CD8-positive, alpha-beta memory T cell (primary cell): Measurements from ENCODE around the gene PJVK. TPM values are rescaled to one million over a fixed set of nuclear protein-coding genes. Genes with fewer than 3 reads are reported as not detected.
A peak's percentile ranks its signal among the peaks of the same experiment; 100 is the strongest.

Experiments used
- CTCF ChIA-PET: fragments of 350-600 bp; sonication (Branson Sonifier 250); formaldehyde crosslinking; loops from one replicate; lab custom pipeline; 2021; ENCODE audit warnings: antibody characterized with exemption; lab: Charles Lee
- POLR2A ChIA-PET: fragments of 350-600 bp; sonication (Branson Sonifier 250); formaldehyde crosslinking; loops from one replicate; lab custom pipeline; 2021; ENCODE audit warnings: antibody characterized with exemption; lab: Charles Lee
- DNase-seq, 5 donors: peaks; one replicate each; pipeline versions ENCODE4 v3.0.0 to v3.0.0-alpha.2; 2020 to 2022; ENCODE audit warnings: mixed read lengths in 1 of 5
- H3K27ac ChIP-seq: one replicate; pipeline ENCODE4 v1.7.0; 2013; ENCODE audit warnings: low read depth, mild to moderate bottlenecking, low read length, moderate library complexity
- H3K27me3 ChIP-seq: 2 replicates; pipeline ENCODE4 v1.7.0; 2013; ENCODE audit warnings: low read length, mild to moderate bottlenecking; ENCODE audit not compliant: insufficient read depth, poor library complexity, severe bottlenecking
- H3K36me3 ChIP-seq: 2 replicates; pipeline ENCODE4 v1.7.0; 2013; ENCODE audit warnings: mild to moderate bottlenecking, low read length, moderate library complexity; ENCODE audit not compliant: insufficient read depth
- H3K4me1 ChIP-seq: 2 replicates; pipeline ENCODE4 v1.7.0; 2013; ENCODE audit warnings: mild to moderate bottlenecking, low read length, moderate library complexity; ENCODE audit not compliant: insufficient read depth
- H3K4me3 ChIP-seq: 2 replicates; pipeline ENCODE4 v1.7.0; 2013; ENCODE audit warnings: mild to moderate bottlenecking, low read length
- H3K9me3 ChIP-seq: 2 replicates; pipeline ENCODE4 v1.7.0; 2013; ENCODE audit warnings: mild to moderate bottlenecking, low read length
- H3K27ac Mint-ChIP-seq, 8 donors: one replicate each; pipeline ENCODE4 v1.8.0; 2020 to 2021; ENCODE audit warnings: mixed read lengths in 8 of 8, mild to moderate bottlenecking in 6 of 8, inconsistent platforms in 3 of 8, moderate library complexity in 3 of 8
- H3K27me3 Mint-ChIP-seq, 2 donors: one replicate each; pipeline ENCODE4 v1.8.0; 2020 to 2021; ENCODE audit warnings: mixed read lengths in 2 of 2, mild to moderate bottlenecking in 1 of 2, moderate library complexity in 1 of 2
- H3K36me3 Mint-ChIP-seq, 3 donors: one replicate each; pipeline ENCODE4 v1.8.0; 2020 to 2021; ENCODE audit warnings: mixed read lengths in 3 of 3, inconsistent platforms in 1 of 3, mild to moderate bottlenecking in 1 of 3
- H3K4me1 Mint-ChIP-seq, 3 donors: one replicate each; pipeline ENCODE4 v1.8.0; 2020 to 2021; ENCODE audit warnings: mixed read lengths in 3 of 3, inconsistent platforms in 1 of 3, mild to moderate bottlenecking in 1 of 3
- H3K4me3 Mint-ChIP-seq, 7 donors: one replicate each; pipeline ENCODE4 v1.8.0; 2020 to 2021; ENCODE audit warnings: mixed read lengths in 7 of 7, mild to moderate bottlenecking in 6 of 7, moderate library complexity in 4 of 7, inconsistent platforms in 2 of 7
- H3K9me3 Mint-ChIP-seq, 5 donors: one replicate each; pipeline ENCODE4 v1.8.0; 2020 to 2022; ENCODE audit warnings: mixed read lengths in 5 of 5, mild to moderate bottlenecking in 3 of 5, moderate library complexity in 2 of 5, inconsistent platforms in 1 of 5
- polyA plus RNA-seq: library from polyadenylated mRNA; unstranded; fragments of 300-500 nt; fragmentation: Illumina TruSeq; gene quantifications from one replicate; pipeline ENCODE4 v1.2.3, GENCODE V29; 2021
- total RNA-seq, 2 experiments: library from RNA; stranded (reverse); gene quantifications; one replicate each; pipeline ENCODE4 v1.2.3, GENCODE V29; 2021

Gene PJVK
- total and polyA plus RNA-seq, 3 experiments from 2014 or later, result 1.5 to 1.9 TPM; not detected in 1

DNA sequence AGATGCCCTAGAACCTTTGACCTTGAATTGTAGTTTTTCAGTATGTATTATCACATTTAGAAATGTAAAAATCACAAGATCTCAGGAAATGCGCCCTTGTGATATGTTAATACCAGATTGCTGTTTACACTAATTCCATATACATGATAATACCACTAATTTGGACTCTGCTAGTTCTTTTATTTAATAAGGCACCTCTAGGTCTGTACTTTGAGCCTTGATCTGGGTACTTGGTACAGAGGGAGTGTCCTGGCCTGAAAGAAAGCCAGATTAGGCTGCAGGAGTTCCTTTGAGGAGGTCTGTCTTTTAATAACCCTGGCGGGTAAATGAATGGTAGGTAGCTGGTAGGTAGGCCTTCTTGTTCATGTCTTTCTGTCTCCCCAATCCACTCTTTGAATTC lies 55.3 kb downstream of the PJVK start:
- no peak for DNase-seq
- Histone ChIP-seq H3K36me3 (peaks cover 26% of the 10 kb centered on the region), H3K27me3 (no peaks in the 10 kb centered on the region), H3K4me1 (no peaks in the 10 kb centered on the region), H3K27ac (no peak overlapping the region), H3K4me3 (no peak overlapping the region), H3K9me3 (no peaks in the 10 kb centered on the region)
- ChIA-PET CTCF (interaction anchor here (1.1 to 1.2 kb wide), 2 partner anchors 56 to 92 kb away, joined by 3 to 4 read pairs; partner anchors contain the start of gene PRKRA), POLR2A (no interaction called here)
- no peaks in the 10 kb centered on the region for H3K9me3 Mint-ChIP-seq
- H3K4me1 Mint-ChIP-seq, result no peaks in the 10 kb centered on the region
- peaks cover 0 to 67% (median 15%) of the 10 kb centered on the region in 3 donors for H3K36me3 Mint-ChIP-seq
- no peak overlapping the region for H3K4me3 Mint-ChIP-seq
- H3K27me3 Mint-ChIP-seq, result no peaks in the 10 kb centered on the region
- peak overlapping the region in 1 of 8 donors; percentile 66 for H3K27ac Mint-ChIP-seq

- DNase-seq, result no peak
- H3K36me3 ChIP-seq, result peaks cover 22% of the 10 kb centered on the region
- no peaks in the 10 kb centered on the region for H3K9me3 ChIP-seq
- ChIA-PET CTCF (interaction anchor here (1.1 to 1.2 kb wide), 2 partner anchors 56 to 92 kb away, joined by 3 to 4 read pairs; partner anchors contain the start of gene PRKRA), POLR2A (no interaction called here)
- Mint-ChIP-seq H3K27ac (peak overlapping the region in 2 of 8 donors; percentile 15 to 66), H3K4me1 (no peaks in the 10 kb centered on the region), H3K36me3 (peaks cover 0 to 65% (median 15%) of the 10 kb centered on the region in 3 donors), H3K9me3 (no peaks in the 10 kb centered on the region), H3K4me3 (no peak overlapping the region), H3K27me3 (no peaks in the 10 kb centered on the region)
- no peak overlapping the region for H3K27ac ChIP-seq
- no peak overlapping the region for H3K4me3 ChIP-seq
- H3K4me1 ChIP-seq, result no peaks in the 10 kb centered on the region
- H3K27me3 ChIP-seq, result no peaks in the 10 kb centered on the region
Observed at GRCh38 chr2:178506949-178507348, 55.8 kb downstream of the PJVK start.

DNA sequence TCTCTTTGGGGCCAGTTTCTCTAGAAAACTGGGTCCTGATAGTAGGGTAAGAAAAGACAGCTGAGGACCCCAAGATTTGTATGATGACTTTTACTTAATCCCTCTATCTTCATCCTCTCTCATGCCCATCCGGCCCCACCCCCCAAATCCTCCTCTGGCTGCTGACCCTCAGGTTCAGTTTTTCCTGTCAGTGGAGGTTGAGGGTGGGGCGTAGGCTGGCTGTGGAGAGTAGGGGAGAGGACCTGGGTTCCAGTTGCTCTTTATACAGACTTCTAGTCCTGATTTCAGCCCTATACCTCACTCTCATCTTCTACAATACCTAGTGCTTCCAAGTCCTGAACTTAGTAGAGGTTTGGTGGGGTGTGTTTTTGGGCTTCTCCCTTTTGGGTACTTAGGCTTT lies 57.5 kb downstream of the PJVK start:
- Histone ChIP-seq H3K36me3 (peaks cover 7% of the 10 kb centered on the region), H3K9me3 (no peaks in the 10 kb centered on the region), H3K27ac (no peak overlapping the region), H3K4me1 (no peaks in the 10 kb centered on the region), H3K4me3 (no peak overlapping the region), H3K27me3 (no peaks in the 10 kb centered on the region)
- CTCF ChIA-PET, result no interaction called here
- no peak overlapping the region for H3K4me3 Mint-ChIP-seq
- no peak for DNase-seq
- H3K4me1 Mint-ChIP-seq, result peaks cover 2 to 9% (median 4%) of the 10 kb centered on the region in 3 donors
- H3K36me3 Mint-ChIP-seq, result peaks cover 4 to 59% (median 14%) of the 10 kb centered on the region in 3 donors
- POLR2A ChIA-PET, result no interaction called here
- H3K27me3 Mint-ChIP-seq, result no peaks in the 10 kb centered on the region
- H3K9me3 Mint-ChIP-seq, result no peaks in the 10 kb centered on the region
- no peak overlapping the region for H3K27ac Mint-ChIP-seq

DNA sequence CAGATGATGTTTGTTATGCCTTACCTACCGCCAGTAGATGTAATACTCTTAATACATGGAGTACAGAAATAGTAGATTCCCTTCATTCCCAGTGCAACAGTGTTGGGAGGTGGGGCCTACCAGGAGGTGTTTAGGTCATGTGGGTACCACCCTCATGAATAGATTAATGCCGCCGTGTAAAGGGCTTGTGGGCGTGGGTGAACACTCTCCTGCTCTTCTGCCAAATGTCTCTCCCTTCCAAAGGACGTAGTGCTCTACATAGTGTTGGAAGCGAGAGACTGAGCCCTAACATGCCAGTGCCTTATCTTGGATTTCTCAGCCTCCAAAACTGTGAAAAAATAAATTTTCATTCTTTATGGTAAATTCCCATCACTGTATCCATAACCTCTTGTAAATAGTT lies 59.2 kb downstream of the PJVK start:
- CTCF ChIA-PET, result no interaction called here
- Mint-ChIP-seq H3K36me3 (peaks cover 4 to 51% (median 14%) of the 10 kb centered on the region in 3 donors), H3K4me3 (no peak overlapping the region)

More for the DNA sequence above, 59.2 kb downstream of the PJVK start:
- POLR2A ChIA-PET, result no interaction called here
- Histone ChIP-seq H3K36me3 (no peaks in the 10 kb centered on the region), H3K9me3 (no peaks in the 10 kb centered on the region), H3K4me3 (no peak overlapping the region), H3K27ac (no peak overlapping the region), H3K27me3 (no peaks in the 10 kb centered on the region), H3K4me1 (no peaks in the 10 kb centered on the region)
- Mint-ChIP-seq H3K27me3 (no peaks in the 10 kb centered on the region), H3K9me3 (no peaks in the 10 kb centered on the region), H3K27ac (peak overlapping the region in 2 of 8 donors; percentile 8 to 60), H3K4me1 (peaks cover 13 to 24% (median 19%) of the 10 kb centered on the region in 3 donors)
- no peak for DNase-seq

Other genes with a start within 250 kb of the PJVK start
- 10 to 100 TPM; 48.4 to 48.5 TPM for gene PRKRA, start 203 bp upstream of the PJVK start, total RNA-seq
- 58.0 TPM for gene PRKRA, start 203 bp upstream of the PJVK start, polyA plus RNA-seq
- 1 to 10 TPM; 3.1 to 3.4 TPM for gene FKBP7, start 27.2 kb downstream of the PJVK start, total RNA-seq
- gene FKBP7, start 27.2 kb downstream of the PJVK start, polyA plus RNA-seq, result 3.8 TPM
- 10 to 100 TPM; 25.1 to 28.1 TPM for gene PLEKHA3, start 29.1 kb downstream of the PJVK start, total RNA-seq
- gene PLEKHA3, start 29.1 kb downstream of the PJVK start, polyA plus RNA-seq, result 34.9 TPM